GF-D8 (cell line): ENCODE data around the gene LDLRAD3.

Source experiments
- DNase-seq: peaks from one replicate; lab custom pipeline; 2025; lab: John Stamatoyannopoulos, UW

Gene LDLRAD3

DNA sequence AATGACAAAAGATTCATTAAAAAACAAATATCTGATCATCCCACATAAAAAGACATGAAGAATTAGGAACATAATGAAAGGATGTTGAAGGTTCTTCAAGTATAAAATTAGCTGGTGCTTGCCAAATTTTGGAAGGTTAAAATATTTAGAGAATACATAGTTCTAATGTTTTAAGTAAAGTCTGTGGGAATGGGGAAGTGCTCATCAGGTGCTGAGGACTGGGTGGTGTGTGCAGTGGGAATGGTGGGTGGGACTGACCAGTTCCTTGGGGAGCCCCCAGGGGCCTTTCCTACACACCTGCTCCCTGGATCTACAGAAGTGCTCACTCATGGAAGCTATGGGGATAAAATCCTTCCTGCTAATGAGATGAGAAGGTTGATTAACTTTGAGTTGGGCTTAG, 11.8 kb downstream of the LDLRAD3 start:
- no peak for DNase-seq

DNA sequence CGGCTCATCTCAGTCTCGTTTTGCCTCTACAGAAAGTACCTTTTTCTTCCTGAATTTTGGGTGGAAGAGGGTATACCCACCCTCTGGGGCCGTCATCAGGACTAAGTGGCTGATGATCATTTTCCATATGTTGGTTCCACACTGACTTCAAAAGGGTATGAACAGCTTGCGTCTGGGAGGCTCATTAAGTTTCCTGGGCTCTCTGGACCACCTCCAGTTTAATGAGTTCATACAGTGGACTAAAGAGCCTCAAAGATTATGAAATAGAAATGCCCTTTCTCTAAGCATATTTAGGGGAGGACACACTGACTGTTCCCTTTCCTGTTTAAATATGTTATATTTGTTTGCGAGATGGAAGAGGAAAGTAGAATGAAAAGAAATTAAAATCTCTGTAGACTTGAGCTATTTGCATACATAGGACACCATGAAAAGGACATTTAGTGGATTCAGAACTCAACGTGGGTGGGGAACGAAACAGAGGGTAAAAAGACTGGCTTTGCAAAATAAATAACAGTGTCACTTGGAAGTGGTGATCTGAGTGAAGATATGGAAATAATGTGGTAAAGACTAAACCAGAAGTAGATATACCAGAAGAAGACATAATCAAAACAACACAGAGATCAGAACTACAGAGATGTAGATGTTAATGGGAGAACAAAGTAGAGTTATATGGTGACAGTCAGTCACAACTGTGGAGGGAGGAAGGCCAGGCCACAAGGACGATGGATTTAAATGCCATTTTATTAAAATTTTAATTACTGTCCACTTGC, 18.7 kb downstream of the LDLRAD3 start:
- DNase-seq: no peak

DNA sequence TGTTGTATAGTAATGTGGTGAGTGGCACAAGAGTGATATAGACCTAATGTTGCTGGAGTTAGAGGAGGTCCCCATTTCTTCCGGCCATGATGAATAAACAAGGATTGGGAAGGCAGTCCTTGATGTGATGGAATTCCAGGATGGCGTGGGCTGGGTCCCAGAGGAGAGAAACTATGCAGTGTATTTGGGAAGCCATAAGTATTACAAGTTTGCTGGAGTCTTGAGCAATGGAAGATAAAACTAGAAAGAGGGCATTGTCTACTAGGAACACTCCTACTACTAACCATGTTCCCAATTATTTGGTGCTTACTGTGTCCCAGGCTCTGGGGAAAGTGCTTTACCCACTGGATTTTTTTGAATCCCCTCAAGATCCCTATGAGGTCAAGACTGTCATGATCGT, 20.0 kb downstream of the LDLRAD3 start:
- DNase-seq: no peak

DNA sequence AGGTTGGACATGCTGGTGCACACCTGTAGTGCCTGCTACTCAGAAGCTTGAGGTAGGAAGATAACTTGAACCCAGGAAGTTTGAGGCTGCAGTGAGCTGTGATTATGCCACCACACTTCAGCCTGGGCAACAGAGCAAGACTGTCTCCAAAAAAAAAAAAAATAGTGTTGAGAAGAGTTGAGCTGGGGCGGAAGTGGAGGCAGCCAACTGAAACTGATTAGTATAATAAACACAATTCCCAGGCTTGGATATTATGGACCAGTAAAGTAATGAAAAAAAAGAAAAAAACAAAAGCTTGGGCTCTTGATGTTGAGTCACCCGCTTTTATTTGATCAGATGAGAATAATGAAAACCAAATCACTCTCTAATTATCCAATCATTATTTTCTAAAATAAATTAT, 21.0 kb downstream of the LDLRAD3 start:
- DNase-seq: no peak

DNA sequence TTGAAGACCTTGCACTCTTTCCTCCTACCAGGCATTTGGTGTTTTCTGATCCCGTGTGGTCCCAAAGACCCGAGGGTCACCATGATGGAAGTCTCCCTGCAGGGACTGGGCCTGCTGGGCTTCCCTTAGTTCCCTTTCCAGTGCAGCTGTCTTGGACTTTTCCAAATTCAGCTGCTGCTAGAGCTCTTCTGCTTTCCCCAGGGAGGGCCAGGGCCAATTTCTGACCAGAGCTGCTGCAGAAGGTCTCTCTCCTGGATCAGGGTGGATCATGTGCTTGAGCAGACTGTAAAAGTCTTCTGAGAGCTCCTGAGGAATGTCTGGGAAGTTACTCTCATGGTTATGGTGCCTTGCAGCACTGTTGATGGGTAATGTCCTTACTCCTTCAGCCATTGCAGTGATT, 23.2 kb downstream of the LDLRAD3 start:
- DNase-seq: no peak

DNA sequence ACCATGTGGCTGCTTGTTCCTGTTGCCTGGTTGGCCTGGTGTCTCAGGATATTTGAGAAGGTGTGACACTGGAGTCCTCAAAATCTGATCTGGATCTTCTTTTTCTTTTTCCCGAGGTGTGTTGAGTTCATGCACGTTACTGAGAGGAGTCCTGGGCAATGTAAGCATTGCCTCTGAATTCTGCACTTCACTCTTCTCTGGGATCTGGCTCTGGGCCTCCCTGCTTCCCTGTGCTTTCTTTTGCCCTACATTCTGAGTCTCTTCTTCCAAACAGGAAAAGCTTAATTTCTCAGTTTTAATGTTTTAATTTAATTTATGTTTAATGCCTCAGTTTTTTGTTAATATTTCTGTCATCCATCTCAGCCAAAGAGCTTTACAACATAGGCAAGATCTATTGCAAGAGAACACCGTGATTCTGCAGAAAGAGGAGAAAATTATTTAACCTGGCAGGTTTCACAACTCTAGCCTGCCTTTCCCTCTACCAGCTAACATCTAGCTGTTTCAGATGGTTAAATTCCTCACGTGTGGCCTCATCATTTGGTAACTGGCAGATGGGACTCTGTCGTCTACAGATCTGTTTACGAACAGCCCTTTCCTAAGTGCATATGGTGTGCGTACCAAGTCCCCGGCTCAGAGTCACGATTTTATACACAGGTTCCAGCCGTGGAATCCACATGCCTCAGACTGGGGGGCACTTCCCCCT, 24.7 kb downstream of the LDLRAD3 start:
- DNase-seq: no peak

DNA sequence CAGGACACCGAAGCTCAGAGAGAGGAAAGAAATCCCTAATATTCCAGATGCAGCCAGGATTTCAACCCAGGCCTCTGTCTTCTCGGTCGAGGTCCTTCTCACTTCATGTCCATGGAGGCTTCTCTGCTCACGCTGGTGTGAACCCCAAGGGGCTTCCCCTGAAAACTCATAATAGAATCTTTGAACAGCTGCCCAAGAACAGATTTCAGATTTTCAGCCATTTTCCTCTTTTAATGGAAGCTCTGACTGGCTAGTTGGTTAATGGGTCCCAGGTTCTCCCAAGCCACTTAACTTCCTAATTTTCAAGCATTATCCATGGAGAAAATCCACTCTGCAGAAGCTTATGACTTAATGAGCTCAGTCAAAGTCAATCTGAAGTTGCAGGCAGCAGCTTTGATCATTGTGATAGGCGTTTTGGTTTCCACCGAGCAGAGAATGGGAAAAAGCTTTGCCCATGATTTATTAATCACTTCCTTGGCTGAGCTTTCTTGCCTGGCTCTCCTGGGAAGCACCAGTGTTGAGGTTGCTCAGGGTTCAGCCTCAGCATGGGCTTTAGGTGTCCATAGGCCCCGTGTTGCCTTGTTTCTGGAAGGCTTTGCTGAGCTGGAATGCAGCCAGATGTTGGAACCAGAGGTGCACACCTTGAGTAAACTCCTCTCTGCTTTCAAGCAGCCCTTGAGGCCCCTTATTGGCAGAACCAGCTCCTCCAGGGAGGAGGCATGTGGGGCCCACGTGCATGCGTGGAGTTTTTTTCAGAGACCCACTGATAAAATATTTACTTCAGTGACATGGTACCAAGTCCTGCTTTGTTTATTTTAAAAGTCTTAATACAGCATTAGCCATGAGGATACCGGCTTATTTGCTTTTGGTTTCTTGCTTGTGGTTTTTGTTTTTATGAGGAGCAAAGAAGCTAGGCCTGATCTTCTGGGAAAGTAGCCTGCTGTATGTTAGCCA, 25.5 kb downstream of the LDLRAD3 start:
- no peak for DNase-seq

DNA sequence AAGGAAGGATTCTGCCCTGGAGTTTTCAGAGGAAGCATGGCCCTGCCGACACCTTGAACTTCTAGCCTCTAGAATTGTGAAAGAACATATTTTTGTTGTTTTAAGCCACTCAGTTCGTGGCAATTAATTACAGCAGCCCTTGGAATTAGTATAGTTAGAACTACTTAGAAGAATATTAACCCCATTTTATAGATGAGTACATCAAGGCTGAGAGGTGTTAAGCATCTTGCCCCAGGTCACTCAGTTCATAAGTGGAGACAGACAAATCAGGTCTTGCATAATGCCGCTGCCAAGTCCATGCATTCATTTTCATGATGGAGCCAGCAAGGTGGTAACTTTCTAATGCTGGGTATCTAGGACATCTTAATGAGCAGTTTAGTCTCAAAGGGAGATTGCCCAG, 26.6 kb downstream of the LDLRAD3 start:
- DNase-seq: no peak

DNA sequence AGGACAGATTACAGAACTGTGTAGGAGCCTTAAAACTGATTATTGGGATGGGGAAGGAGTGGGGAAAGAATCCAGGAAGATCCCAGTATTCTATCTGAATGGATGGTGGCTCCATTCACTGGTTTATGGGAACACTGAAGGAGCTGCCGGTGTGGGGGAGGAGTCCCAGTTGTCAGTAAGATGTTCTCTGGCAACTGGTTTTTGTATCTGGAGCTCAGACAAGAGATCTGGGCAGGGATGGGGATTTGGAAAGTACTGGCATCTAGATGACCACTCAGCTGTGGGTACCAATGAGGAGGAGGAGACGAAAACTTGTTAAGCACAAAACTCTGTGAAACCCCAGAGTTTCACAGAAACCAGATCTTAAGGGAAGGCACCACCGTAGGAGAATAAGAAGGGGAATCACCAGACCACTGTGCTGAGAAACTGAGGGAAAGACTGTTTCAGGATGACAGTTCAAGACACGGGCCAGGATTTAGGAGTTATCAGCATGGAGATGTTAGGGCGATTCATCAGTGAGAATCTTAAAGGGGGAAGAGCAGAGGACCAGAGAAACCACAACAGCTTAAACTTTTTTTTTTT, 28.1 kb downstream of the LDLRAD3 start:
- DNase-seq: no peak

DNA sequence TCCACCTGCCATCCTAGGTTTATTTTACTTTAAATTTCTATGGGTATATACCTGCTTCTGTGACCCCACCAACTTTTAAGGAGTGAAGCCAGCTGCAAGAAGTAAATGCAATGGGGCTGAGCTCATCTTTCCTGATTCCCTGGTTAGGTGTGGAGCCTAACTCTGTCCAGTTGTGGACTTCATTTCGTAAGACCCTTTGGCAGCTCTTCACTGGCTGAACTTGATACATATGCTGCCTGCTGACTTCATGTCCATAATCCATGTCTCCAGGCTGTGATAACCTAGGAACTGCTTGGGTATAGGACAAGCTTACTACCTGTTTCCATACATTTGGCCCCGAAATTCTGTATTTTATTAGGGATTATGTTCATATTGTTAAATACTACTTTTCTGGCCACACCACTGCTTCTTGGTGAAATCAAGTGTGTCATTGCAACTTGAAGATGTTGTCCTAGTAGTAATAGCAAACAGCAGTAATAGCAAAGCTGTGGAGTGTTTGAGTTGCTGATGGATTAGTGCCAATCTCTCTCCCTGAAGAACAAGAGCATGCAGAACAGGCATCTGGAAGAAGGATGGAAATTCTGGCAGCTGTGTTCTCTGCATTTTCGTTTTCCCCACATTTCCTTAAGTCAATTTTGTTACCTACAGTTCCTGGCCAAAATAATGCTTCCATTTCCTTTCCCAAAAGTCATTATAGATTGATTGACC, 31.2 kb downstream of the LDLRAD3 start:
- no peak for DNase-seq

DNA sequence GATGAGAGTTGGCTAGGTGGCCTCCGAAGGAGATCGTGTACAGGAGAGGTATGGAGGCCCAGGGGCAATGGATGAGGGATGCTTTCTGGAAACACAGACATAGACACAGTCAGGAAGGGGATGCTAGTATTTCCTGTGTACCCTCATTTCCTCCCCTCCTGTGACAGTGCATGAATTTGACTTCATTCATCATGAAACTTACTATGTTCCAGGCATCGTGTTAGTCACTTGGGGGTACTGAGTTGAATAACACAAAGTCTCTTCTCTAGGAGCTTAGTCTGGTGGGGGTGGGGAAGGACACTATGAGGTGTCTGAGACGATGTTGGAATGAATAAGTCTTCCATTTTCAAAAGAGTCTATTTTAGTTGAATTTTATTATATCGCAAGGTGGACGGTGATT, 32.6 kb downstream of the LDLRAD3 start:
- DNase-seq: no peak

DNA sequence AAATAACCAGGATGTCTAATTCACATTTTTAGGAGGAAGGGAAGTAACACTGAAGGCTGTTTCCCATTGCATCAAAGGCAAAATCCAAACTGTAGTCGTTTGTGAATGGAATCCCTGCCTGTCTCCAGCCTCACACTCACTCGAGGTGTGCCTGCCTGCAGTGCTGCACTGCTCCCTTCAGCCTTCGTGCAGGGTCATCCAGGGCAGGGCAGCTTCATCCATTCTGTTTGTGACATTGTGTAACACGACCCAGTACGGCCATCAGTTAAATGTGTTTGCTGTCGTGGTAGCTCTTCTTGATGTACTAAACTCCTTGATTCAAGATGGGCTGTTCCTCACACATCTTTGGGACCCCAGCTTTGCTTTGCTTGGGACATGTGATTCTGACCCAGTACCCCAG, 34.3 kb downstream of the LDLRAD3 start:
- DNase-seq: no peak

DNA sequence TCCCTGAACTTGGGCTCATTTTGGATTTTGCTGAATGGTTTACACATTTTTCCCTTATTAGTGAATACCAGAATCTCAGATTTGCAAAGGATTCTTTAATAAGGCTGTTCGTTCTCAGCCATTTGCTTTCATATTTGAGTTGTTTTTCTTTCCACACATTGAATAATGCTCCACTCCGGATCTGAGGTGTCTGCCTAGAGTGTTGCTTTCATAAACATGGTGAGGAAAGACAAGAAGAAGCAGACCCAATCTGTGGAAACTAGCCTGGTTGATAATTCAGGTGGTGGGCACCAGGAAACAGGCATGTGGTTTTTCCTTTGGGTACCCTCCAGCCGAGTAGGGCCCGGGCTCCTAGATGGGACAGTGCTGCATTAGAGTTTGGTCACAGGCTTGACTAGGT, 35.0 kb downstream of the LDLRAD3 start:
- no peak for DNase-seq

DNA sequence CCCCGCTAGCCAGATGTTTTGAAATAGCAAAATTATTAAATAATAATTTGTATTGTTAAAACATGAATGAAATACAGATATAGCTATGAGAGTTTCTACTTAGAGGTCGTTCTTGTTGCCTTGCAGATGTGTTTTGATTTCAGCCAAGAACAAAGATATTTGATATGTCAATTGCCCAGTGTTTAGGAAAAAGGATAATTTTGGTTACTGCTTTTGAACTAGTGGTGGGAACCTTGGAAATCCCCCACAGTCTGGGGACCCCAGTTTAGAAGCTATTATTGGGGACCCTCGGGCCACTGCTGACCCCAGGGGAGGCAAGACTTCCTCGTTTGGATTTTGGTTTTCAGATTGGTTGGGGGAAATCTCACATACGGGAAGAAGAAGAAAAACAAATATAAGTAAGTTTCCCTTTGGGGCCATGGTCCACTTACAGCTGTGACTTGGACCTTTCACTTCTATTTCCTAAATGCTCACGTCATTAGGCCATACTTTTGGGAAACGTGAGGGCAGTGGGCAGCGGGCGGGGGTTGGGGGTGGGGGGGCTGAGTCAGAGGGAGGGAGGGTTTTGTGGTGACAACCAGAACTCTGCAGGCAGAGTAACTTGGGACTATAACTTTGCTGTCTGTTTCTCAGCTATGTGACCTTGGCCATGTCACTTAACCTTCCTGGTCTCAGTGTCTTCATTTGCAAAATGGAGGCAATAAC, 37.0 kb downstream of the LDLRAD3 start:
- DNase-seq: no peak

DNA sequence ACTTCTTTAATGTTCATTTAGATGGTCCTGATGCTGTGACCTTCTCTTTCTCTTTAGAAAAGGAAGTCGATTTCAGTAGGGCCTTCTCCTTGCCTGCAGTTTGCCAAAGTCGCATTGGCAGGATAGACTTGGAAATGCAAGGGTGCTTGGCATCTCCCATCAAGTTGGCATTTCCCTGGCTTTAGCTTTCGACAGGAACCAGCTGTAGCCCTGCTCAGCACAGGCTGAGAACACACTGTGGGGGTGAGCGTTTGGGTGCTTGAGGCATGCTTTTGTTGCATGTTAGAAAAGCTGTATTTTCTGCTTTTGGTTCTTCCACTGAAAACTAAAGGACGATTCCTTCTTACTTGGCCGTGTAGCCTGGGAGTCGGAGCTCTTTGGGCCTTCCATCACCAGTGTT, 37.7 kb downstream of the LDLRAD3 start:
- DNase-seq: no peak

DNA sequence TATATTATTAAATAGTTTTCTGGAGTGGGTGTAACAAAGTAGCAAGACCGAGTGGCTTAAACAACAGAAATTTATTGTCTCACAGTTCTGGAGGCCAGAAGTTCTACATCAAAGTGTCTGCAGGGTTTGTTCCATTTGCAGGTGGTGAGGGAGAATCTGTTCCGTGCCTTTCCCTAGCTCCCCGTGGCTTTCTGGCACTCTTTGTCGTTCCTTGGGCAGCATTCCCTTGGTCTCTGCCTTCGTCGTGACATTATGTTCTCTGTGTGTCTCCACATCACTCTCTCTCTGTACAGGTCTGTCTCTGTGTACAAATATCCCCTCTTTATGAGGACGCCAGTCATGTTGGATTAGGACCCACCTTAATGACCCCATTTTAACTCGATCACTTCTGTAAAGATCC, 38.2 kb downstream of the LDLRAD3 start:
- no peak for DNase-seq

DNA sequence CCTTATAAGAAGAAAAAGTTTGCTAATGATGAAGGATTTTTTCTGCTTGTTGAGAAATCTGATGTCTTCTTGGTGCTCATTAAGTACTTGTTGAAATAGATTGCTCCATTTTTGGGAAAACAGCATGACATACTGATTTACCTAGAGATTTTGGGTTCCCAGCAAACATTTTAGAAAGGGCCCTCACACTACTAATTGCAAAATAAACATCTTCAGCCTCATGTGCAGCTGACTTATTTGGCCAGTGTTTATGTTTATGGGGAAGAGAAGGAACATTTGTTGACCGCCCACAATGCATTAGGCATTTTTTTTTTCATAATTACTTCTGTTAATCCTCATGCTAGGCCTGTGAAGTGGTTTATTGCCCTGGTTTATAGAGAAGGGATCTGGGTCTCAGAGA, 40.1 kb downstream of the LDLRAD3 start:
- DNase-seq: no peak

DNA sequence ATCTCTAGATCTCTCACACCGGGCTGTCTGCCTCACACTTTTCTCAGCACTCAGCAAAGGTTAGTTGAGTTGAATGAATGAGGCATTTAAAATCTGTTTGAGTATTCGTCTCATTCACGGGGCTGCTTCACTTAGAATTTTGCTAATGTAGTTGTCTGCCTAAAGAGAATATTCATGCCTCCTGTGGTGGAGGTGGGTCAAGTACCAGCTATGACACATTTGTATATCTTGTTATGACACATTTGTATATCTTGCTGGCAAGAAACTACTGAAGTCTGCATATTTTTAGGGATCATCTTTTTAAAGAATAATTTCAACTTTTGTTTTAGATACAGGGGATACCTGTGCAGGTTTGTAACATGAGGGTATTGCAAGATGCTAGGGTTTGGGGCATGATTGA, 43.1 kb downstream of the LDLRAD3 start:
- DNase-seq: no peak

DNA sequence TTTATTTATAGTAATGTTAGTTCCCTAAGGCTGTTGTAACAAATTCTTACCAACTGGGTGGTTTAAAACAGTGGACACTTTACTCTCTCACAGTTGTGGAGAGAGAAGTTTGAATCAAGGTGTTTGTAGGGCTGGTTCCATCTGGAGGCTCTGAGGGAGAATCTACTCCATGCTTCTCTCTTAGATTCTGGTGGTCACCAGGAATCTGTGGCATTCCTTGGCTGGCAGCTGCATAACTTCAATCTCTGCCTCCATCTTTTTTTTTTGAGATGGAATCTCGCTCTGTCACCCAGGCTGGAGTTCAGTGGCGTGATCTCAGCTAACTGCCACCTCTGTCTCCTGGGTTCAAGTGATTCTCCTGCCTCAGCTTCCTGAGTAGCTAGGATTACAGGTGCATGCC, 46.3 kb downstream of the LDLRAD3 start:
- no peak for DNase-seq

DNA sequence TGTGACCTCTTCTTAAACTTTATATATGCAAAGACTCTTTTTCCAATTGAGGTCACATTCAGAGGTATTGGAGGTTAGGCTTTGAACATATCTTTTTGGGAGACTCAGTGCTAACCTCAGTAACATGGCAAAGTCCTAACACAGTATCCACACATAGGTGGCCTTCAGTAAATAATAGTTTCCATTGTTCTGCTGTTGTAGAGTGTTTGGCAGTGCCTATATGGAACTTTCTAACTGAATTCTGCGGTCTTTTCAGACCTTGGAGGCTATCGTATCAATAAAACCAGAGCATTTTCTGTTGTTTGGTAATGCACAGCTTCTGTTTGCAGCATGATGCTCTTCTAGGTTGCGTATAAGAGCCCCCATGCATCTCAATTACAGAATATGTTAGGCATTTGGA, 47.0 kb downstream of the LDLRAD3 start:
- DNase-seq: no peak

DNA sequence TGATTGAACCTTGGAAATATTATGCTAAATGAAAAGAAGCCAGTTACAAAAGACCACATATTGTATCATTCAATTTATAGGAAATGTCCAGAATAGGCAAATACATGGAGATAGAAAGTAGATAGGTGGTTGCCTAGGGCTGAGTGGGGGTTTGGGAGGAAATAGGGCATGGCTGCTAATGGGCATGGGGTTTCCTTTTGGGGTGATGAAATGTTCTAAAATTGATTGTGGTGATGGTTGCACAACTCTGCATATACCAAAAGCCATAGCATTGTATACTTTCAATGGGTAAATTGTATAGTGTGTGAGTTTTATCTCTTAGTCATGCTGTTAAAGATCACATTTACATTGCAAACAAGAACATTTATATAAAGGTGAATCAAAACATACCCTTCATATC, 48.7 kb downstream of the LDLRAD3 start:
- DNase-seq: no peak
